KG1 (cell line): ENCODE data around the gene AATF.
A peak's percentile ranks its signal among the peaks of the same experiment; 100 is the strongest.

Source experiments
- DNase-seq: peaks from one replicate; lab custom pipeline; 2025; lab: John Stamatoyannopoulos, UW

Gene AATF, protein sequence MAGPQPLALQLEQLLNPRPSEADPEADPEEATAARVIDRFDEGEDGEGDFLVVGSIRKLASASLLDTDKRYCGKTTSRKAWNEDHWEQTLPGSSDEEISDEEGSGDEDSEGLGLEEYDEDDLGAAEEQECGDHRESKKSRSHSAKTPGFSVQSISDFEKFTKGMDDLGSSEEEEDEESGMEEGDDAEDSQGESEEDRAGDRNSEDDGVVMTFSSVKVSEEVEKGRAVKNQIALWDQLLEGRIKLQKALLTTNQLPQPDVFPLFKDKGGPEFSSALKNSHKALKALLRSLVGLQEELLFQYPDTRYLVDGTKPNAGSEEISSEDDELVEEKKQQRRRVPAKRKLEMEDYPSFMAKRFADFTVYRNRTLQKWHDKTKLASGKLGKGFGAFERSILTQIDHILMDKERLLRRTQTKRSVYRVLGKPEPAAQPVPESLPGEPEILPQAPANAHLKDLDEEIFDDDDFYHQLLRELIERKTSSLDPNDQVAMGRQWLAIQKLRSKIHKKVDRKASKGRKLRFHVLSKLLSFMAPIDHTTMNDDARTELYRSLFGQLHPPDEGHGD

DNA sequence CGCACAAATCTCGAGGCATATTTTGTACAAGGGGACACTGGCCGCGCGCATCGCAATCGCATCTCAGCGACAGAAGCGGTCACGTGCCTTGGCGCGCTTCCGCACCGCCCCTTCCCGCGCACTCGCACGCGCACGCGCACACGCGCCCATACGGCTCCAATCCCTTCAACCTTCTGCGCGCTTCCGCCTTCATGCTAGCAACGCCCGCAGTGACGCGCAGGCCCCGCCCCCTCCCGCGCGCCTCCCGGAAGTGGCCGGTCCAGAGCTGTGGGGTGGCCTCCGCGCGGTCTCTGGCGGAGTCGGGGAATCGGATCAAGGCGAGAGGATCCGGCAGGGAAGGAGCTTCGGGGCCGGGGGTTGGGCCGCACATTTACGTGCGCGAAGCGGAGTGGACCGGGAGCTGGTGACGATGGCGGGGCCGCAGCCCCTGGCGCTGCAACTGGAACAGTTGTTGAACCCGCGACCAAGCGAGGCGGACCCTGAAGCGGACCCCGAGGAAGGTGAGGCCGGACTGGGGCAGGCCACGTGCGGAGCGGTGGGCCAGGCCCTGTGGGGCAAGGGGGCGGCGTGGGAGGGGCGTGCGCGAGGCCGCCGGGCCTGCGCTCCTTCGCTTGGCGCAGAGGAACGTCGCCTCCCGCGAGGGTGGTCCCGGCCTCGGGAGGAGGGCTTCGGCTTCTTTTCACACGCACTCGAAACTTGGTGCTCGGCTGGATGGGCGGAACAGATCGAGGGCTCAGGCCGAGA lies at the start of gene AATF:
TSS of gene AATF (plus strand) at position 238 of the 744 bp plus-strand sequence. CDS start at position 410, 172 bp downstream.
- DNase-seq, result peak; percentile 85

DNA sequence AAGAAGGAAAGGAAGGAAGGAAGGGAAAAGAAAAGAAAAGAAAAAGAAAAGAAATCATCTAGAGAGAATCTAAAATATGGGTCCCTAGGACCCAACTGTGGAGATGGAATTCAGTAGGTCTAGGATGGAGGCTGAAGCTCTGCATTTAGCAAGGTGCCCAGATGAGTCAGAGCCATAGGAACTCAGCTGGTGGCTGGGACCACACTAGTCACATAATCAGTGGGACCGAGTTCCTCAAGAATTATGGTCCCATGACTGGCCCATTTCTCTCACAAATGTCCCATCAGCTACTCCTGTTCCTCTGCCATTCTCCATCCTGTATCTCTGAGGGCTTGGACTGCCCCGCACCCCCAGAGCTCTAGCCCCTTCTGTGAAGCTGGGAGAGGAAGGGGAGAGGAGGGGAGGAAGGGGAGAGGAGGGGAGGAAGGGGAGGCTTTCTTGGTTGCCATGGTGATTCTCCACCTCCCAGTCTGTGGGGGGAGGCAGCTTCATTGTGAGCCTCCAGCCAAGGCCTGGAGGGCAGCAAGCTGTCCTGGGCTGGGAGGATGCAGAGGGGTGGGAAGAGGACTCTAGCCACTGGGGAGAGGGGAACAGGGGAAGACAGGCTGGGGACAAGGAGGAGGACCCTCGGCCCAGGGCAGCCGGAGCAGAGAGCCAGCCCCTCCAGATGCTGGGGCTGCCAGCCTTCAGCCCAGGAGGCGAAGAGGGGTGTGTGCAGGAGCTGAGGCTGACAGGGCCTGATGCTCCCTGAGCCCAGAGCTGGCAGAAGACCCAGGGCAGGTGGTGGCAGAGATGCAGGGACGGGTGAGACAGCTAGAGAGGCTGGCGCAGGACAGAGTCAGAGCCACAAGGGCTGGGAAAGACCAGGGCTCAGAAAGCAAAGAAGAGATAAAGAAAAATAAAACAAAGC lies 49.2 kb upstream of the AATF start:
- no peak for DNase-seq

DNA sequence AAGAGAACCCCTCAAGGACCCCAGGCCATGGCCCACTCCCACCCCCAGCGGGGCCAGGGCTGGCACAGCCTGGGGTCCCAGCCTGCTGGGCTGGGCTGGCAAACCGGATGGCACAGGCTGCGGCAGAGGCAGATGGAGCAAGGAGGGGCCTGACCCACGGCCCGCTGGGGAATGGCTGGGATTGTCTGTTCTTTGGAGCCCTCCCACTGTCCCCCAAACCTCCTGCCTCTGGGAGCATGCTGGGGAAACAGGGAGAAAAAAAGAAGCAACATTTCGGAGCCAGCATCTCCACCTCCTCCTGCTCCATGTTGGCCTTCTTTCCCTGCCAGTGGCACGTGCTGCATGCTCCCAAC lies 48.6 kb upstream of the AATF start:
- no peak for DNase-seq

DNA sequence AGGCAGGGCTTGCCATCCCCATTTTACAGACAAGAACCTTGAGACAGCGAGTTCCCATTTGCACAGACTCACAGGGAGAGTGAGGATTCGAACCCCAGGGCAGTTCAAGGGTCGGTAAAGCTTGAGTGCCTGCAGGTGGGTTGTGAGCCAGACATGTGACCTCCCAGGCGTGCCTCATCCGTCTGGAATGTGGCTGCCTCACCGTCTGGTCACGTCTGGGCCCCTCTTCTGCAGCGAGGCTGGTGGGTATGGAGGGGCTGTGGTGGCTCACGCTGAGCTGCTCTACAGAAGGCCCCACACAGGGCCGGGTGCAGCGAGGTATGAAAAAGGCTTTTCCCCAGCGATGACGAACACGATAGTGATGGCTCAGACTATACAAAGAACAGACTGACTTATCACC lies 47.2 kb upstream of the AATF start:
- no peak for DNase-seq

DNA sequence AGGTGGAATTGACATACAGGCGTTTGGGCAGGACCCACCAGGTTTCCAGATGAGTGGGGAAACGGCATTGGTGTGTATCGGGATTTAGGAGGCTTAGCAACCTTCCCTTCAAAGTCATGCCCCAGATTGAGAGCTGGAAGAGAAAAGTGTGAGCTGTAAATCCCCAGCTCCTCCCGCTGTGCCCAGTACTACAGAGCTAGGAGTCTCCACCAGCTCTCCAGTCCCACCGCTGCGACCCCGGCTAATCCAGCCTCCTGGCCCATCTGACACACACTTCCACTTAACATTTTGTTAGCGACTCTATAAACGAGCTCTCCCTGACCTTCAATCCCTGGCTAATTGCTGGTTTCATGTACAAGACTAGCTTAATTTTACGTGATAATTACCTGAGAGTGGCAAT lies 41.3 kb upstream of the AATF start:
- no peak for DNase-seq

DNA sequence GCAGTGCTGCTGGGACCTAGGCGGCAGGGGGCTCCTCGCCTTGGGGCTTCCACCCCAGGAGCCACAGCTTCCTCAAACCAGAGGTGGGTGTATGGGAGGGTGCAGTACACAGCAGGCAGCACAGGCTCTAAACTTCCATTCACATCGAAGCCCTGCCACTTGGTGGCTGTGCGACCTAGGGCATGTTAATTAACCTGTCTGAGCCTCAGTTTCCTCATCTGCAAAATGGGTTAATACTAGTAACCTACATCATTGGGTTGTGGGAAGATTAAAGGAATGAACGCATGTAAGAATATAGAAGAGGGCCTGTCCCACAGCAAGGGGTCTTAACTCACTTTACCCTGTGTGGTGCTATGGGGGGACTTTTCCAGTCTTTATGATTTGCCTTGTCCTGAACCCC lies 38.2 kb upstream of the AATF start:
- no peak for DNase-seq

DNA sequence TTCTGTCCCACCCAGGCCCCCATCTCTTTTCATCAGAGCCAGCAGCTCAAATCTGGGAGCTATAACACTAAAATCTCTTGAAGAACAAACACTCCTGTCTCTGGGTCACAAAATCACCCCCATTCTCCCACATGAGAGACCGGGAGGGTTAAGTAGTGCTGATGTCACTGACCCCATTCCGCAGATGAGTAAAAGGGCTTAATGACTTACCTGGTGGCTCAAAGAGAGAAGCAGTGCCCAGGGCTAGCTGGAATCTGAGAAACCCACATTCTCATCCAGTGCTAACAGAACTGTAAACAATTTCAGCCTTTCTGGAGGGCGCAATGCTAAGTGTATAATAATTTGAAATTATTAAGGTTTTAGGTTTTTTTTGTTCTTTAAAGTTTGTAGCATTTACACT lies 37.8 kb upstream of the AATF start:
- no peak for DNase-seq

DNA sequence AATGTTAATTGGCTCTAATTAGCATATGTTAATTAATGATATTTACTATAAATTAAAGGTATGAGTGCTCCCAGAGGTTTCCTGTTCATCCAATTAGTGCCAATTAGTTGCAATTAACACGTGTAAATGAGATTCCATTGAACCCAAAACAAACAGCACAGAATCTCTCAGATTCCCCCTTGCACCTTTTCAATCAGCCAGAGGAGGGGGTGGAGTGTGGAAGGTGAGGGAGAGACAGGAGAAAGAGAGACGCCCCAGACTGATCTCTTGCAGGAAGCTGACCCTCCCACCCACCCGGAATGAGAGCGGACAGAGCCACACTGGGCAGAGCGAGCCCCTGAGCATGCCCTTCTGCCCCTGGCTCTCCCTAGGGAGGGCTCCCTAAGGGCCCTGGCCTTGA lies 35.6 kb upstream of the AATF start:
- DNase-seq, result no peak

DNA sequence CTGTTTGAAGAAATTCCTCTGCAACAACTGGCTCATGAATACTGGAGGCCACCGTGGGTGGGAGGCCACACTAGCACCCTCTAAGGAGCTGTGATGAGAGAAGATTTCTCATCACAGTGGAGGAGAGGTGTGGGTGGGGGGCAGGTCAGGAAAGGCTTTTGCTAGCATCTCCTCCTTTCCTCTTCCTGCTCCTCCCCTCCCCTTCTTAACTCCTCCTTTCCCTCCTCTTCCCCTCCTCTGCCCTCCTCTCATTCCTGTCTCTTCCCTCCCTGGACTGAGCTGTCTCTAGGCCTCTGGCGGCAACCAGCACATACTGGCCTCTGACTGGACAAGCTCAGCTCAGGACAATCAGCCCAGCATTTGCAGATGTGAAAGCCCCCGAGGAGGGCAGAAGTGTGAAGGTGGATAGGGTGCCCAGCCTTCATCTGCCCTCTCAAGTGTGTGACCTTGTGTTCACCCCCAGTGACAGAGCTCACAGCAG lies 30.5 kb upstream of the AATF start:
- DNase-seq, result no peak

DNA sequence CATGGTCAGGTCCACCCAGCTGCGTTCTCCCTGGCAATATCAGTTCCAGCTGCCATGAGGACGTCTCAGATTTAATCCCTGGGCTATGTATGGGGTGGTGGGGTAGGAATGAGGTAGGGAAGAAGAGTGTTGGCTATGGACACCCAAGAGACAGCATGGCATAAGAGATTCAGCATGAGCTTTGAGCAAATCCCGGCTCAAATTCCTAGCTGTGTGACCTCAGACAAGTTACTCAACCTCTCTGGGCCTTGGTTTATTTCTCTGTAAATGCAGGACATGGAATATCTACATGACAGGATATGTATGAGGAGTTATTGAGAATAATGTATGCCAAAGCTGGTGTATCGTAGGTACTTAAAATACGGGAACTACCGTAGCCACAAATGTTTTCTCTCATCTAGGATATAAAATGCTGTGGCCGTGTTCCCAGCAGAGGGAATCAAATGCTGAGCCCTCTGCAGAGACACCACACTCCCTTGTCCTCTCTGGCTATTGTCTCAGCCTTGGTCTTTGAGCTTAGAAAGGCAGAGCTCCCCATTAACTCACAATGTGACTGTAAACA lies 29.3 kb upstream of the AATF start:
- no peak for DNase-seq

DNA sequence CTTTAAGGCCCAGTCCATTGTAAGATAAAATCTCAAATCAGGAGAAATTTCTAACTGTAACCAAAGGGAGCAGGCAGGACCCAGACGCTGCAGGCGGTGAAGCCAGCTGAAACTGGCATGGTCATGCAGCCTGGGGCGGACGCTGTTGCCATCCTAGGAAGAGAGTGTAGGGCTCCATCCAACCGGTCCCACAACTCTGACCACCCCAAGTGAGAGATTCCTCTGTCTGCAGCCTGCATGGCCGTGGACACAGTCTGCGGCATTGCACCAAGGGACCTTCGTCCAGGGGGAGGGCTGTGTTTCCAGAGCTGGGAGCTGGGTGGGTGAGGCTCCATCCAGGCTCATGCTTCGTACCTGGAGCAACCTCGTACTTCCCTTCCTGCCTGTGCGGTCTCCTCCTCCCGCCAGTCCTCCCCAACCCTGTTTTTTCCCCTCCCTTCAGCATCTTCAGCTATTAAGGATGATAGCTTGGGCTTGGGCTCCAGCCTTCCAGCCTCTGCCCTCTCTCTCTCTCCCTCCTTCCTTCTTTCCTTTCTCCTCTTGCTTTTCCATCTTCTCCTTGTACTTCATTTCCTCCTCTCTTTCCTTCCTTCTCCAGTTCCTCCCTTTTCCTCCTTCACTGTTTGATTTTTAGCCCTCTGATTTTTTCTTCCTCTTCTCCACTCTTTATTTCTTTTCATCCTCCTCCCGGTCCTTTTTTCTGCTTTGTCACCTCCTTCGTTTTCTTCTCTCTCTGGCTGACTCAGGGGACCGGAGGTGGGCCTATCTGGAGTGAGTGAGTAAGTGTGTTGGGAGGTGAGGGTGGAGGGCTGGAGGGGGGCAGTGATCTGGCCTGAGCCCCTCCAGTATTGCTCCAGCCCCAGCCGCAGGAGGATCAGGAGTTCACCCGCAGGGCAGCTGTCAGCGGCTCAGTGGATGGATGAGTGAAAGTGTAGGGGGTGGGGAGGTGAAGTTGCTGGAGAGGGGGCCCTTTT lies 28.4 kb upstream of the AATF start:
- DNase-seq, result no peak

DNA sequence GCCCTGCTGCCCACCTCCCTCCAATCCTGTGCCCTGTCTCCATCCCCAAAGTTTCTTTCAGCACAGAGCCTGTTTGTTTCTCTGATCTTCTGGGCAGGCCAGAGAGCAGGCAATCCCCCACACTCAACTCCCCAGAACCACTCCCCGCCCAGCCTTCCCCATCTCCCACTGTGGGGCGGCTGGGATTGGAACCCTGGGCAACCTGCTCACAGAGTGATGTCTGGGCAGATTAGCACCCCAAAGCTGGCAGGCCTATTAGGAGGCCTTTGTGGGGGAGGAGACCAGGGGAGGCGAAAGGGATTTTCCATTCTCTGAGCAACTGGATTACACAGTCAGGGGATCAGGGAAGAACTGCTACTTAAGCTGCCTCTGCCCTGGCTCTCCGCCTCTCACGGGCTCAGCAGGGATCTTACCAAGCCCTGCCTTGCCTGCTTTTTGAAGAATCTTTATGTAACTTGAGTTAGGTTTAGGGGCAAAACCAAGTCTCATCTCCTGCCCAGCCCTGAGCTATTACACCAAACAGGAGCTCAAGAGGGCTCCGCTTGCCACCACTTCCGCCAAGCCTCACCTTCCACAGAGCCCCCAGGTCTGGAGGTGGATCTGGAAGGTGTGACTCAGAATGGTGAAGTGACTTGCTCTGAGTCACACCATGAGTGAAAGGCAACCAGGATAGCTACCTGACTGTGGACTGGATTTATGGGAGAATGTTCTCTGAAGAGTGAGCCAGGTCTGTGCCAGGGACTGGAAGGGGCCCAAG lies 27.5 kb upstream of the AATF start:
- no peak for DNase-seq

DNA sequence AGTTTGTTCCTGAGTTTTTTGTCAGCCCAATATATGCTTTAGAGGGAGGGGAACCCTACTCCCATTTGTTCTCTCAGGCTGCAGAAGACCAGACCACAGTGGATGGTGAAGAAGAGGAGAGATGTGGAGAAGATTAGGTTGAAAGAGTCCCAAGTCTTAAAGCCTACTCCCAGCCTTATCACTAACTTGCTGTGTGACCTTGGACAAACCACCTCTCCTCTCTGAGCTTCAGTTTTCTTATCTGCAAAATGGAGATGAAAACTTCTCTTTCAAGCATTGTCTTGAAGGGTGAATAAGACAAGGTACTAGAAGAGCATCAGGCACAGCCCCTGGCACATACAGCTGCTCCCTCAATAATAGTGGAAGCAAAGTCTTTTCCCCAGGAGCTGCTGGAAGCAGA lies 26.6 kb upstream of the AATF start:
- no peak for DNase-seq

DNA sequence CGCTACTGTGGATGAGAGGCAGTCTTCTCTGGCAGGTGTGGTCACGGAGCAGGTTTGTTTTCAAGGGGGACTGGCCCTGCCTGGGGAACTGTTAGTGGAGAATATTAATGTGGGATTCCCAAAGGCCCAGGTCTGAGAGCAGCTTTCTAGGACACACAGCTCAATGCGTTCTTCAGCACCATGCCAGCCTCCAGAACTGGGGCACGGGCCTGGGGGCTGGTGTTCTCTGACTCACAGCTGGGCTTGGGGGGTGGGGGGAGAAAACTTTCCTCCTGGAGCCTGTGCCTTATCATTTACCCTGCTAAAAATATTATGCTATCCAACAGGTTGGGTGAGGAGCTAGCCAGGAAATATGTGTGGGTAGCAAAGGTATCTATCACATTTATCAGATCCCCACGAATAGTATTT lies 24.9 kb upstream of the AATF start:
- DNase-seq, result no peak

DNA sequence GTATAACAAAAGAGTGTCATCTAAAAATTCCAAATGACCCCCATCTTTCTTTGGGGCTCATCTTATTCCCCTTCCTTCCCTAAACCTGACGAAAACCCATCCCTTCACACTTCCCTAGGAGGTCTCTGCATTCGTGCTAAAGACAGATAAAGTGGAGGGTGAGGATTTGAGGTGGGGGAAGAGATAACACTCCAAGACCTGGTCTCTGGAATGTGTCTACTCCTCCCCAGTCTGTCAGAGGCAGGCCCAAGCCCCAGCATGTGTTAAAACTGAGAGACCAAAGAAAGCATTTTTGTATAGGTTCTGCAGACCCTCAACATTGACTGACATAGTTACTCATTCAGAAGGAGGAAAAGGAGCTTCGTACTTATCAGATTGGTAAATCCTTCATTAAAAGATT lies 22.5 kb upstream of the AATF start:
- no peak for DNase-seq

DNA sequence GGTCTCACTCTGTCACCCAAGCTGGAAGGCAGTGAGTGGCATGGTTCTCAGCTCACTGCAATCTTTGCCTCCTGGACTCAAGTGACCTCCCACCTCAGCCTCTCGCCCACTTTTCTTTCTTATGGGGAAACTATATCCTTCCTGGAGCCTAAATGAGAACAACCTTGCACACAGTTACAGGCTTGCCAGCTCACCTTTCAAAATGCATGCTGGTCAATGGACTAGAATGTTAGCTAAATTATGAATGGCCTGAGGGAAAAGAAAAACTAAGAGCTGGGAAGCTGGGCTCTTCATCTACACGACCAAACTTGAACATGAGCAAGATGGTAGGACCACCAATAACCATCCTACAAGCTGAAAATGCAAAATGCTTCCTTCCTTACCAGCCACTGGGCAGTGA lies 22.1 kb upstream of the AATF start:
- DNase-seq, result no peak

DNA sequence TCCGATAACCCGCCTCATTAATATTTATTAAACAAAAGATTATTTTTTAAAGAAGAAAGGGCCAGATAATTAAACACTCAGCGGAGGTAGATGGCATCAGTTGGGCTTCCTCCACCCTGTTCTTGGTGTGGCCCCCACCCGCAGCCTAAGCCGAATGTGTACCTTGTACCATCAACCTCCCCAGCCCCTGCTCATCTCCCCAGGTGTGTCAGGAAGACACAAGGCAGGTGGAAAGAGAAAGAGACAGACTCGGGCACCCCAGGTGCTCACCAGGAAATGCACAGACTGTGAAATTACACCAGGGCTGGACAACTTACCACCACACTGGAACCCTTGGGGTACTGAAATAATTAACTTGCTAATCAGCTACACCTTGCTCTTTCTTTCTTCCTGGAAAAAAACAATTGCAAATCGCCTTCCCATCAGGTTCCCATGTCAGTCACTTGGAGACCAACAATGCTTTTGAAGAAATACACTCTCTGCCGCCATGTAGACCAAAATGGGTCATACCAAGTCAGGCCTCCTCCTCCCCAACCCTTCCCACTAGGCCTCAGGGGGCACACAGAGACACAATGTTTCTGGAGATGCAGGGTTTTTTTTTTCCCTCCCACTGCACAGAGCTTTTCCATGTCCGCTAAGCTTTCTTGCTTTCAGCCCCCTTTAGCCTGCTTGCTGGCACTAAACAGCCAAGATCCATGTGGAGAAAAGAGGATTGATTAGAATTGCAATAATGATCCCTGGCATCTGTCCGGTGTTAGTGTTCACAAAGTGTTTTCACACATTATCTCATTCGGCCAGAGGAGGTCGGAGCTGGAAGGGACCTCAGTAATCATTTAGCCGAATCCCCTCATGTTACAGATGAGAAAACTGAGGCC lies 20.0 kb upstream of the AATF start:
- DNase-seq, result no peak

DNA sequence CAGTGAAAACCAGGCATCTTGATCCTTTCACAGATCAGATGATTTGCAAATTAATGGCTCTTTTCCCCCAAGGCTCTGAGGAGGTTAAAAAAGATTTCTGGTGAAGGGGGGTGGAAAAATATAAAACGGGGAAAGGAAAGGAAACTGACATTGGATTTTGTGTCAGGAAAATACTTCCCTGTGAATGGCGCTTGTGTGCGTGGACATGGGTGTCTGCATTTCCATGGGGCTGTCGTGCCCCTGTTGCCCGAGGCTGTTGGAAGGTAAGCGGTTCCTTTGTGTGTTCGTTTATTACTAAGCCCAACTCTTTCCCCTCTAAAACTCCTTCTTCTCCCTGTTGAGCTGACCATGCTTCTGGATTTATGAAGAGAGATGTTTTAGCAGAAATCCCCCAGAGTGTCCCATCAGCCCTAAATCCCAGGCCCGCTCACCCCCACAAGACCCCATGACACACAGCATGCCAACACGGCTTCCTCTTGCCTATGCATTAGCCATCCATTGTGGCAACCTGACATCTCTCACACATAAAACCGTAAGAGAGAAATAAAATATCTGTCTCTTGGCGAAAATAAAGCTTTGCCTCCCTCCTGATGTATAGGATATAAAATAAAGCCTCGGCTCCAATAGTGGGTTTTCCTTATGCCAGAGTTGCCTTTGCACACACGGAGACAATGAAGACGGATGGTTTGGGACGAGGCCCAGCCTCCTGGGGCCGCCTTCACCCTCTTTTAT lies 18.7 kb upstream of the AATF start:
- DNase-seq, result no peak
